ENCODE measurements around the gene GPR135.

The GPR135 gene

GRCh38 chr14:59465316-59466135 is at the start of gene GPR135:
Gene GPR135 (minus strand): TSS chr14:59465380. CDS start chr14:59465226, 154 bp downstream.
- no peak for DNase-seq

- DNase-seq: no peak
Observed at GRCh38 chr14:59511916-59512575, 46.9 kb upstream of the GPR135 start.

GRCh38 chr14:59510966-59511365 is 45.8 kb upstream of the GPR135 start:
- DNase-seq: no peak

- no peak for DNase-seq
Observed at GRCh38 chr14:59510001-59510400, 44.8 kb upstream of the GPR135 start.

GRCh38 chr14:59509101-59509500 is 43.9 kb upstream of the GPR135 start:
- no peak for DNase-seq

- no peak for DNase-seq
Observed at GRCh38 chr14:59507752-59508103, 42.5 kb upstream of the GPR135 start.

- peak; percentile 75 for DNase-seq
Observed at GRCh38 chr14:59507063-59507751, 42.0 kb upstream of the GPR135 start.

- DNase-seq: no peak
Observed at GRCh38 chr14:59503256-59503655, 38.1 kb upstream of the GPR135 start.

GRCh38 chr14:59500732-59501131 is 35.6 kb upstream of the GPR135 start:
- DNase-seq: no peak

GRCh38 chr14:59492384-59492783 is 27.2 kb upstream of the GPR135 start:
- DNase-seq: no peak

- DNase-seq: no peak
Observed at GRCh38 chr14:59490756-59491155, 25.6 kb upstream of the GPR135 start.

GRCh38 chr14:59484639-59485175 is 19.5 kb upstream of the GPR135 start:
- DNase-seq: no peak

GRCh38 chr14:59483819-59484638 is 18.8 kb upstream of the GPR135 start, which contains the start of the genes JKAMP and L3HYPDH:
Gene JKAMP (plus strand): TSS chr14:59484517. CDS start chr14:59484590, 73 bp downstream.
Gene L3HYPDH (minus strand): TSS chr14:59484408. CDS start chr14:59484316, 92 bp downstream.
- DNase-seq: peak; percentile 99

- DNase-seq: no peak
Observed at GRCh38 chr14:59483363-59483762, 18.2 kb upstream of the GPR135 start.

GRCh38 chr14:59482541-59483331 is 17.6 kb upstream of the GPR135 start:
- DNase-seq: no peak

- no peak for DNase-seq
Observed at GRCh38 chr14:59481871-59482540, 16.8 kb upstream of the GPR135 start.

- DNase-seq: no peak
Observed at GRCh38 chr14:59481407-59481806, 16.2 kb upstream of the GPR135 start.

GRCh38 chr14:59480166-59480565 is 15.0 kb upstream of the GPR135 start:
- DNase-seq: no peak

- no peak for DNase-seq
Observed at GRCh38 chr14:59478540-59478939, 13.4 kb upstream of the GPR135 start.

GRCh38 chr14:59475709-59476108 is 10.5 kb upstream of the GPR135 start:
- no peak for DNase-seq

GRCh38 chr14:59474172-59474571 is 9.0 kb upstream of the GPR135 start:
- DNase-seq: no peak
